NCI-H446 (cell line): Measurements from ENCODE around the gene IL6ST.
A peak's percentile ranks its signal among the peaks of the same experiment; 100 is the strongest.
"Not testable (repeated sequence)": the region's sequence is repeated elsewhere in the genome, so short reads cannot be mapped to it uniquely, and the experiment has no call there.

Experiments used
- DNase-seq, 2 experiments: peaks; one replicate each; lab custom pipeline; 2025; lab: John Stamatoyannopoulos, UW

The IL6ST gene

GRCh38 chr5:55960779-55961178 lies 34.0 kb downstream of the IL6ST start:
- DNase-seq, result no peak

- DNase-seq, result no peak
Observed at GRCh38 chr5:55959208-55959607, 35.6 kb downstream of the IL6ST start.

- DNase-seq, result not testable (repeated sequence)
Observed at GRCh38 chr5:55941154-55941553, 53.6 kb downstream of the IL6ST start.

- not testable (repeated sequence) for DNase-seq
Observed at GRCh38 chr5:55937598-55937997, 57.2 kb downstream of the IL6ST start.

DNA sequence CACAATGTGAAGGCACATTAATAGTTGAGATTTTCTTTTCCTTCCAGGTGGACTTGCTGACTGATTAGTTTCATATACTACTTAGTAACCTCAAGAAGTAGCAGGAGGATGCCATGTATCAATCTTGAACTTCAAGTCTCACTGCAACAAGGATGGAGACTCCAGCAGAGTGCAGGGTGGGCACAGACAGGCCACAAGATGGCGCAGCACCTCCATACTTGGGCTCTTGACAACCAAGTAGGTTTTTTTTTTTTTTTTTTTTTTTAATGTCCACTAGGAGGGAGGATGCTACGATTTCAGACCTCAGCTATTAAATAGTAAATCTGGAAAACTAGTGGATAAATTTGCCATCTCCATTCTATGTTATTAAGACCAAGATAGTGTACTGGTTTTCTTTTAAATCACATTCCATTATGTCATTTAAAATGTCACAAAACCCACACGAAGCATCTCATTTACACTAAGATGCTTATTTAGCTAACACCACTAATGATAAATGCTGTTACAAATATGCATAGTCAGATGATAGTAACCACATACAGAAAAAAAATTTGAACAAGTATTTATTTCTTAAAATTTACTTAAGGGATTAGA lies 58.6 kb downstream of the IL6ST start:
- peak; percentile 13 to 68 for DNase-seq

DNA sequence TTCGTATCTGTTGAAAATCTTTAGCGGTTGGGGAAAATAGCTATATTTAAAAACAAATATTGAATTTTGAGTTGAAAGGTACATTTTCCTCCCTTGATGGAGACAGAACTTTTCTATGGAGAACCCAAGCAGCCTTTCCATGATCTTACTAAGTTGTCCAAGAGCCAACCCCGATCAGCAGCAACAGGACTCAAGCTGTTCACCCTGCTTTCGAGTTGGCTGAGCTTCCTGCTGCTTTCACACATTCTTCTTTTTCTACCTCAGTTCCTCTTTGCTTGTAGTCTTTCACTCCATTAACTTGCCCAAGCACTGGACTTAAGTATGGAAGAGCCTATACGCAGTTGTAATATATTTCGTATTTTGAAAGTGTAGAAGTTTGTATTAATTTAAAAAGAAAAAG lies 59.4 kb downstream of the IL6ST start:
- no peak for DNase-seq

GRCh38 chr5:55934720-55935119 lies 60.0 kb downstream of the IL6ST start:
- DNase-seq, result no peak

- DNase-seq, result no peak
Observed at GRCh38 chr5:55934115-55934613, 60.6 kb downstream of the IL6ST start.

DNA sequence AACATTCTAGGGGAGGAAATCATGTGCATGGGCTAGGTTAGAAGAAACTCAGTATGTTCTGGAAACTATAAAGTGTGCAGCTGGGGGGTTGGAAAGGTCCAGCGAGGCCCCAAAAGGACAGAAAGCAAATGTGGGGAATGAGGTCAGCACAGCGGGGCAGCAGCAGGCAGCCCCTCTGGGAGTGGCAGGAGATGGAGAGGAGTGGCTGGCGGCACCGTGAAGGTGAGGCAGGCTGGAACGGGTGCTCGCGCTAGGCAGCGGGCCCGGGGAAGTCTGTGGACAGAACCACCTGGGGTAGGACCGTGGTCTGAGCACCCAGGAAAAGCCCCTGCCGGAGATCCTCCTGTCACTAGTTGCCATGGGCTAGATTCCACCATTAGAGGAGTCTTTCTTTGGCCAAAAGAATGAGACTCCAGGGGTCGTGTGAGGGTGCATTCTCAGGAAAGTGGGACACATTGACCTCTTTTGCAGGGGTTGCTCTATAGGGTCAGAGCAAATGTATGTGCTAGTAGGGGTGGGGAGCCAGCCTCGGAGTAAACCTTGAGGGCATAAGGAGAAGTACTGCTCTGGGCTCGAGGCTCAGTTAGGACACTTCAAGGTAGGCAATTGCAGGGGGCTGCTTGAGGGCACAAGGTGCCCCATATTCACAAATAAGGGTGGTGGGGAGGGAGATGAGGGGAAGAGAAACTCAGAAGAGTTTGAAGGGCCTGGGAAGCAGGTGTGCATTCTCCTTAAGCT lies 61.2 kb downstream of the IL6ST start:
- no peak for DNase-seq

GRCh38 chr5:55932700-55933099 lies 62.1 kb downstream of the IL6ST start:
- no peak for DNase-seq

GRCh38 chr5:55929020-55929799 lies 65.6 kb downstream of the IL6ST start:
- DNase-seq, result no peak

GRCh38 chr5:55927861-55928655 lies 66.7 kb downstream of the IL6ST start:
- DNase-seq, result no peak

GRCh38 chr5:55926476-55926875 lies 68.3 kb downstream of the IL6ST start:
- DNase-seq, result no peak

DNA sequence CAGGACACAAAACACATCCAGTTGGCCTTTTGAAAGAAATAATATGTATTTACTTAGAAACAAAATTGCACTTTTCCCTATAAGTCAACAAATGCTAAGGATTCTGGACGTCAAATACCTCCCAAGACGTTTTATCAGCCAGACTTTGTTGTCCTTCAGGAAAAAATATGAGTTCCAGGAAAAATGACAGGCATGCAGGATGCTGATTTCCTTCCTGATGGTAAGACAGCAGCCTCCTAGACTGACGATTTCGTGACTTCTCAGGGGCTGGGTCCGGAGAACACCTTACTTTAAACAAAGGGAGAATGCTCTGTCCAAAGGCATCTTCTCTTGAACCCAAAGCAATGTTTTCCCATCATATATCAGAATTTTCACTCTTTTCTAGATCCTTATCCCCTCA lies 69.1 kb downstream of the IL6ST start:
- DNase-seq, result no peak

GRCh38 chr5:55925181-55925580 lies 69.6 kb downstream of the IL6ST start:
- no peak for DNase-seq

DNA sequence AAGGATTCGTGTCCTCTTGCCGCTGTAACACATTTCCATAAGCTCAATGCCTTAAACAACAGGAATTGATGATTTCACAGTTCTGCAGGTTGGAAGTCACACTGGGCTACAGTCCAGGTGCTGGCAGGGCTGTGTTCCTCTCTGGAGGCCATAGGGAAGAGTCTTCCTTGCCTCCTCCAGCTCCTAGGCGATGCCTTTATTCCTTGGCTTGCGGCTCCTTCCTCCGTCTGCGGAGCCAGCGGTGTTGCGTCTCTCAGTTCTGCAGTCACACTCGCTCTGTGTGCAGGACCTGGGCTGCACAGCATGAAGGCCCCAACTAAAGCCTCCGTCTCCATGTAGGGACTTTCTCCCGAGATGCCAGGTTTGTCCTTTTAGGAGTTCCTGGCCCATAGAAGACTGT lies 70.0 kb downstream of the IL6ST start:
- no peak for DNase-seq

GRCh38 chr5:55923865-55924500 lies 70.8 kb downstream of the IL6ST start:
- DNase-seq, result no peak

GRCh38 chr5:55923177-55923771 lies 71.5 kb downstream of the IL6ST start:
- DNase-seq, result no peak

DNA sequence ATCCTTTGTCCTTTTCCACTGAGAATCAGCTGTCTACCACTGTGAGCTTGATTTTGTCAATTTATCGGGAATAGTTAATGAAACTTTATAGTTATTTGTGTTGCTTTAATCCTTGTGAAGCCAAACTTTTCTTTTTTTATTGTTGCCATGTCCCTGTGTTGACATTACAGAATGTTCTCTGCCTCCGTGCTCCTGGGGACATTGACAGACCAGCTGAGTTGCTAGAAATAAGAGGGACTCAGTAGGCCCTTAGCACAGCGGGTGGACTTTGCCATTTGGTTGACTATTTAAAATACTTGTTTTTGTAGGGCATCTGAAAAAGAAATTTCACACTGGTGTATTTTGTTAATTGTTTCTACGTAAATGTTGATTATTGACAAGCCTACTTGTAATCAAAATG lies 73.1 kb downstream of the IL6ST start:
- DNase-seq, result no peak

GRCh38 chr5:55920784-55921183 lies 74.0 kb downstream of the IL6ST start:
- DNase-seq, result no peak

GRCh38 chr5:55919625-55920024 lies 75.1 kb downstream of the IL6ST start:
- DNase-seq, result no peak
